Measurements from ENCODE around the gene ADGRF1.

DNA sequence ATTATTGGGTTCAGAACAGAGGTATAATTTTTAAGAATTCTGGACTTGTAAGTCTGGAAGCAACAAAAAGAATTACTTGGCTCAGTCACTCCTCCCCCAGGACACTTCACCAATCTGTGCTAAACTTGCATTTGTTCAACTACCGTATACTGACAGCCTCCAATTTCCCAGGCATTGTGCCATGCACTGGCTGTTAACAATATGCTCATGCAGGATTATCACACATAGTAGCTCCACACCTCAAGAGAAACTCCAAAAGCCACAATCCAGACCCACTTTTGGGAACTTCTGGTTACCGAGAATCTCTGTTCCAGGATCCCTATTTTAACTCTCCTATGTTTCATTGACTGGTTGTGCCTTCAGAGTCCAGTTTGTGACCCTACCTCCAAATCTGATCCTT, 7.7 kb downstream of the ADGRF1 start:
- TF ChIP-seq CTCF (IDR thresholded peaks at IDR 0.05; ENCODE audit: insufficient read depth, low read length) = no peak
- no peak for TF ChIP-seq GABPA (IDR thresholded peaks at IDR 0.05; ENCODE audit: low read depth)
- TF ChIP-seq, protein P1, sequence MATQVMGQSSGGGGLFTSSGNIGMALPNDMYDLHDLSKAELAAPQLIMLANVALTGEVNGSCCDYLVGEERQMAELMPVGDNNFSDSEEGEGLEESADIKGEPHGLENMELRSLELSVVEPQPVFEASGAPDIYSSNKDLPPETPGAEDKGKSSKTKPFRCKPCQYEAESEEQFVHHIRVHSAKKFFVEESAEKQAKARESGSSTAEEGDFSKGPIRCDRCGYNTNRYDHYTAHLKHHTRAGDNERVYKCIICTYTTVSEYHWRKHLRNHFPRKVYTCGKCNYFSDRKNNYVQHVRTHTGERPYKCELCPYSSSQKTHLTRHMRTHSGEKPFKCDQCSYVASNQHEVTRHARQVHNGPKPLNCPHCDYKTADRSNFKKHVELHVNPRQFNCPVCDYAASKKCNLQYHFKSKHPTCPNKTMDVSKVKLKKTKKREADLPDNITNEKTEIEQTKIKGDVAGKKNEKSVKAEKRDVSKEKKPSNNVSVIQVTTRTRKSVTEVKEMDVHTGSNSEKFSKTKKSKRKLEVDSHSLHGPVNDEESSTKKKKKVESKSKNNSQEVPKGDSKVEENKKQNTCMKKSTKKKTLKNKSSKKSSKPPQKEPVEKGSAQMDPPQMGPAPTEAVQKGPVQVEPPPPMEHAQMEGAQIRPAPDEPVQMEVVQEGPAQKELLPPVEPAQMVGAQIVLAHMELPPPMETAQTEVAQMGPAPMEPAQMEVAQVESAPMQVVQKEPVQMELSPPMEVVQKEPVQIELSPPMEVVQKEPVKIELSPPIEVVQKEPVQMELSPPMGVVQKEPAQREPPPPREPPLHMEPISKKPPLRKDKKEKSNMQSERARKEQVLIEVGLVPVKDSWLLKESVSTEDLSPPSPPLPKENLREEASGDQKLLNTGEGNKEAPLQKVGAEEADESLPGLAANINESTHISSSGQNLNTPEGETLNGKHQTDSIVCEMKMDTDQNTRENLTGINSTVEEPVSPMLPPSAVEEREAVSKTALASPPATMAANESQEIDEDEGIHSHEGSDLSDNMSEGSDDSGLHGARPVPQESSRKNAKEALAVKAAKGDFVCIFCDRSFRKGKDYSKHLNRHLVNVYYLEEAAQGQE (IDR thresholded peaks at IDR 0.05; ENCODE audit: insufficient replicate concordance, low read depth) = no peak

Measured in HL-60 (cell line).